ENCODE results near the gene LRRC28.

- TF ChIP-seq CTCF (IDR thresholded peaks at IDR 0.05) (no peak), POLR2A (IDR thresholded peaks at IDR 0.05) (no peak)
Observed at GRCh38 chr15:99406716-99407487, 155.6 kb downstream of the LRRC28 start.
